NCI-H748 (cell line): ENCODE data around the gene DCHS1.
A peak's percentile ranks its signal among the peaks of the same experiment; 100 is the strongest.

ENCODE experiments used
- DNase-seq: peaks from one replicate; lab custom pipeline; 2025; ENCODE audit not compliant: unreplicated experiment; lab: John Stamatoyannopoulos, UW

Gene DCHS1

GRCh38 chr11:6615046-6615445, 40.6 kb downstream of the DCHS1 start:
- DNase-seq, result no peak

DNA sequence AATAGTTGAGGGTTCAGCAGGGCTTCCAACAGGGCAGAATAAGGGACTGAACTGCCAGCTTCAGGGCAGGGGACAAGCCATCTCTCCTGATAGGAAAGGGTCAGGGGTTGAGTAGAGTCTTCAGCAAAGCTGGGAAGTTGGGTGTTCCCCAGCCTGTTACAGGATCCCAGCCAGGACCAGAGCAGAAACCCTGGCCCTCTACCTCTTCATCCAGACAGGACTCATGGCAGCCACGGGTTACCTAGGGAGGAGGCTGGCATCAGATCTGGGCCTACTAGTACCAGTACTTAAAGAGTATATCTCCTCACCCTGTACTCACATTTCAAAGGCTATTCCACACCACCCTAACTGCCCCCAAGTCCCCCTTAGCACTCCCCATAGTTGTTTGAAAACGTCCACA, 41.2 kb downstream of the DCHS1 start:
- no peak for DNase-seq

DNA sequence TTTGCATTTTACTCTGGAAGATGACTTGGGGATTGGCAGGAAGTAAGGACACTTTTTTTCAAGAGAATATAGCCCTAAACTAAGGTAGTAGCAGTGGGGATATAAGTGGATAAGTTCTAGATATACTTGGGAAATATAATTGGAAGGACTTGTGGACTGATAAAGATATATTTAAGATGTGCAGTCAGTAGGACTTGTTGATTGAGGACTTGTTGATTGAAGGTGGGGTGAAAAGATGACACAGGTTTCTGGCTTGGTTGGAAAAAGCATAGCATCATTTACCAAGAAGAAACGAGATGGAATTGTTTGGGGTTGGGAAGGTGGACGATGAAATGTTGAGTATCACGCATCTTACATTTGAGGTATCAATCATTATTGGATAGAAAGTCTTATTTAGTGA, 42.1 kb downstream of the DCHS1 start:
- DNase-seq, result no peak

DNA sequence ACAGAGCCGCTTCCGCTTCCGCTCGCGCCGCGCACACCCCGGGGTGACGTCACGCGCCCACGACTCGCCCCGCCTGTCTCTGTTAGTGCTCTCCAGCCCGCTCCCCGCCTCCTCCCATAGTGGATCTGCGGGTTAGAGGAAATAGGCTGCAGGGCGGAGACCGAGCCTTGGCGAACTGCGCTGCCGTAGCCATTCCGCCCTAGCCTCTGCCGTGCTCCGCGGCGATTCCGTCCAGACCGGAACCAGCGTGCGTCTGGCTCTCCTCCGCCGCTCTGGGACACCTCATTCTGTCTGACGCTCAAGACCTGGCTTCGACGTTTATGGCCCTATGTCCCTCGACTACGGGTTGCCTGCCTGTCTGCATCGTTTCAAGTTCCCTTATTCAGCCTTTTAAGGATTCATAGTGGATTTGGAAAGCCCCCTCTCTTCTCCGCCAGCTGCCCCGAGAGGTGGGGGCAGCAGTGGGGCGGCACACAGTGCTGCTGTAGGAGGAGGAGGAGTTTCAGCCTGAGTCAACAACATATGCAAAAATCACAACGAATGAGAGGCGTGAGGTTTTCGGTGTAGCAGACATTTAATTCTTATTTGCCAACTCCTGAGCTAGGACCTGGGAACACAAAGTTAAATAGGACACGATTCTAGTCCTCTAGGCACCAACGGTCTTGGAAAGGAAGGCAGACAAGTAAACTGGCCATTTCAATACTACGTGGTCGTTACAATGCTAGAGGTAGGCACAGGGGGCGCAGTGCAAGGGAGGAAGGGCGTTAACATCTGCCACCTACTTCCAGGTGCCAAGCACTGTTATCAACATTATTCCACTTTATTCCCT, 43.2 kb downstream of the DCHS1 start, which contains the start of gene TAF10:
Gene TAF10, minus strand, starts transcription at position 4 of the 829 bp plus-strand sequence. CDS start 27 bp downstream, outside the sequence.
- peak; percentile 97 for DNase-seq

DNA sequence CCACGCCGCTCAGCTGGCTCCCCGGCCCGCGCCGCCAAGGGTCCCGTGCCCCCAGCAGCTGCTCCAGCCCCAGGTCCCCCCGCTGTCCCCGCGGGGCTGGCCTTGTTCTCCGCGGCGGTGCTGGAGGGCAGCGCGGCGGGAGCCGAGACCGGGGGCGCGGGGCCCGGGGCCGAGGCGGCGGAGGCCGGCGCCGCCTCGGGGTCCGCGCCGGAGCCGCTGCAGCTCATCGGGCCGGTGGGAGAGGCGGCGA, 43.7 kb downstream of the DCHS1 start:
- no peak for DNase-seq

DNA sequence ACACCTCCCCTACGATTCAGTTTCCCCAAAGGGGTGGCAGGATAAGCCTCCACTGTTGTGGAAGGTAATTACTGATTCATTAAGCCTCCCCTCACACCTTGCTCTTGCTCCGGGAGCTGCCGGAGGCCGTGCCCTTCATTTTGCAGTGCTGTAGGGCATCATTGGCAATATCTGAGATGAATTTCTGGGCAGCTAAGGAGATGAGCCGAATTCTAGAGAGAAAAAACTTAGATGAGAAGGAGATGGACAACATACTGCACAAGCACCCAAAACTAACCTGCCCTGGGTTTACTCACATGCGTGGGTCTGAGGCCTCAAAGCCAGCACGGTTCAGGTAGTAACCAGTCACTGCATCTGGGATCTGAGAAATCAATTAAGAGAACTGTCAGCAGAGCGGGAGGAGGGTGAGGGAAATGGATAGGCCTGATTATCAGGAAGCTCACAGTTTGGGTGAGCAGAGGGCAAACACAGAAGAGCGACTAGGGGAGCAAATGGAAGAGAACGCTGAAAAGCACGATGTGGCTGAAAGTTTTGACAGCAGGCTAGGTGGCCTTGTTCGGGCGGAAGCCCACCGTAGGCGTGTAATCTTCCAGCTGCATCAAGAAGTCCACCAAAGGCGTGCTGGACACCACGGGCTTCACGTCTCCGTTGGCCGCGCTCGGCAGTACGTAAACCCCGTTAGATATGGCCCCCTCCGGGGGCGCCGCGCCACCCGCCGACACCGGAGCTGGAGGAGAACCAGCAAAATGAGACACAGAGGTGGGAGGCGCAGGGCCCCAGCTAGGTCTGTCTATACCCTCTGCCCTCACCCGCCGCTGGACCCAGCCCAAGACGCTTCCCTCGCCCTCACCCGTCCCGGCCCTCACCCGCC, 44.3 kb downstream of the DCHS1 start:
- DNase-seq, result peak; percentile 35

DNA sequence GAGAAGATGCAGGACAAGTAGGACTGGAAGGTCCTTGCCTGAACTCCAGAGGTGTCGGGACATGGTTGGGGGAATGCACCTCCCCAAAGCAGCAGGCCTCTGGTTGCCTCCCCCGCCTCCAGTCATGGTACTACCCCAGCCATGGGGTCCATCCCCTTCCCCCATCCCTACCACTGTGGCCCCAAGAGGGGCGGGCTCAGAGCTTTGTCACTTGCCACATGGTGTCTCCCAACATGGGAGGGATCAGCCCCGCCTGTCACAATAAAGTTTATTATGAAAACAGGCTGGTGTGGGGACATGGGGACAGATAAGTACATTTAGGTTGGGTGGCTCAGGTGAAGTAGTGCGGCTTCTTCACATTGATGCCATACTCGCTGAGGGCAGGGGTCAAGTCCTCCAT, 45.0 kb downstream of the DCHS1 start:
- no peak for DNase-seq

DNA sequence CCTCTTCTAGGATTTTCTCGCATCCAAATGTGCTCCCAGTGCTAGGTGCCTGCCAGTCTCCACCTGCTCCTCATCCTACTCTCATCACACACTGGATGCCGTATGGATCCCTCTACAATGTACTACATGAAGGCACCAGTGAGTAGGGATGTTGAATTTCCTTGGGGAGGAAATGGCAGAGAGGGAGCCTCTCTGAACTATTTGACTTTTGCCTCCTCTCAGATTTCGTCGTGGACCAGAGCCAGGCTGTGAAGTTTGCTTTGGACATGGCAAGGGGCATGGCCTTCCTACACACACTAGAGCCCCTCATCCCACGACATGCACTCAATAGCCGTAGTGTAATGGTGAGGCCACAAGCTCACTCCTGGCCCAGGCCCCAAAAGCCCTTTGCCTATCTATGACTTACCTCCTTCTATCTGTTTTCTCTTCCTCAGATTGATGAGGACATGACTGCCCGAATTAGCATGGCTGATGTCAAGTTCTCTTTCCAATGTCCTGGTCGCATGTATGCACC, 46.0 kb downstream of the DCHS1 start:
- DNase-seq, result no peak

DNA sequence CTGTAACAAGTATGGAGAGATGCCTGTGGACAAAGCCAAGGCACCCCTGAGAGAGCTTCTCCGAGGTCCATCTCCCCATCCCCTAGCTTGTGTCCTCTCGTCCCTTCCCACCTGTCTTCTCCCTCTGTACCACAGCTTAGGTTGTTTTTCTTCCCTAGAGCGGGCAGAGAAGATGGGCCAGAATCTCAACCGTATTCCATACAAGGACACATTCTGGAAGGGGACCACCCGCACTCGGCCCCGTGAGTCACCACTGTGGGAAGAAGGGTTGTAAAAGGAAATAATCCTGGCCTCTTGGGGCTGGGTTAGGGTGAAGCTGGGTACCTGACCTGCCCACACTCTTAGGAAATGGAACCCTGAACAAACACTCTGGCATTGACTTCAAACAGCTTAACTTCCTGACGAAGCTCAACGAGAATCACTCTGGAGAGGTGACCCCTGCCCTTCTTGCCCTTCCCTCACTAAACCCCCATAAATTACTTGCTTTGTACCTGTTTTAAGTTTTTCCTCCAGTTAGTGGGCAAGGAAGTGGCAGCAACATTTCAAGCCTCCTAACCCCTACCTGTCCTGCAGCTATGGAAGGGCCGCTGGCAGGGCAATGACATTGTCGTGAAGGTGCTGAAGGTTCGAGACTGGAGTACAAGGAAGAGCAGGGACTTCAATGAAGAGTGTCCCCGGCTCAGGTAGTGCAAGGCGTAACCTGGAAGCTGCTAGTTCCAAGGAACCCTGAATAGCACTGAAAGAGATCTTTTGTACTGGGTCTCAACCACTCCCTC, 46.7 kb downstream of the DCHS1 start:
- no peak for DNase-seq

- DNase-seq, result no peak
Measured at GRCh38 chr11:6608011-6608410, 47.6 kb downstream of the DCHS1 start.

GRCh38 chr11:6607190-6607795, 48.3 kb downstream of the DCHS1 start:
- no peak for DNase-seq

DNA sequence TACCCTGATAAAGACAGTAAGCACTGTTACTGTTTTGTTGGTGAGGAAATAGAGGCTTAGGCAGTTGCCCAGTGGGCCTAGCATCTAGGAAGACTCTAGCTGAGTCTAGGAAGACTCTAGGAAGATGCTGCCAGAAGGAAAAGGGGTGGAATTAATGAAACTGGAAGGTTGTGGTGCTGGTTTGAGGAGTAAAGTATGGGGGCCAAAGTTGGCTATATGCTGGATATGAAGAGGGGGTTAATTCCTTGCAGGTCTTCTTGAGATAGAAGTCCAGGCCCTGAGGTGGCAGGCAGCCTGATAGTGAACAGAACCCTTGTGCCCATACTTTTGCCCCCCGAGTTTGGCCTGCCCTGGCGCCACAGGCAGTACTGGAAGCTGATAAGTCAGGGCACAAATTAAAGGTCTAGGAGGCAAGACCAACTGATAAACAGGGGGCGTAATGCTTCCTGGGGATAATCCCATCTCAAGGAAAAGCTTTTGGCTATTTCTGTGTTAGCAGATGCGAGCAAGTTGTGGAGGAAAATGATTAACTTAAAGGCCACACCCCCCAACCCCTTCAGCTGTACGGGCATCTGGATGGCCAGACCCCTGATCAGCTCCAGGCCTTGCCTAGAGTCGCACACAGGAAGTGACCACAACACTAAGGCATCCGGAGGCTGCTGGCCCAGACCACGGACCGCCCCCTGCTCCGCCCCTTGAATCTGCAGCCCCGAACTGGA, 49.0 kb downstream of the DCHS1 start:
- peak; percentile 69 for DNase-seq

DNA sequence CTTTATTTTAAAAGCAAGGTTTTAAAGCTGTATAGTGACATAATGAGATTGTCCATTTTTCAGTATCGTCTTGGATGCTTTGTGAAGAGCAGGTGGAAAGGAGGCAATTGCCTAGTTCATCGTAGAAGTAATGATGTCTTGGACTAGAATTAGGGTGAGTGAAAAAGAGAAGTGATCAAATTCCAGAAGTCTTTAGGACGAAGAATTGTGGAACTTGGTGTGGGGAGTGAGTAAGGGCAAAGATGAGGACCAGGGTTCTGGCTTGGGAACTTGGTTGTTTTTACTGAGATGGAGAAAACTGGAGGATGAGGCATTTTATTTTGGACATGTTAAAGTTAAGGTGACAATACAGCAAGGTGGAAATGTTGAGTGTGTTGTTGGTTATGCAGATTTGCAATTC, 50.8 kb downstream of the DCHS1 start:
- no peak for DNase-seq

GRCh38 chr11:6604081-6604626, 51.5 kb downstream of the DCHS1 start:
- peak; percentile 55 for DNase-seq

GRCh38 chr11:6603287-6604080, 52.1 kb downstream of the DCHS1 start, which contains the start of the genes ILK and RRP8:
Gene ILK, plus strand, starts transcription at chr11:6603774. Its CDS starts 498 bp downstream, at chr11:6604272.
Gene RRP8, minus strand, starts transcription at chr11:6603616. Its CDS starts 114 bp downstream, at chr11:6603502.
- peak; percentile 87 for DNase-seq

DNA sequence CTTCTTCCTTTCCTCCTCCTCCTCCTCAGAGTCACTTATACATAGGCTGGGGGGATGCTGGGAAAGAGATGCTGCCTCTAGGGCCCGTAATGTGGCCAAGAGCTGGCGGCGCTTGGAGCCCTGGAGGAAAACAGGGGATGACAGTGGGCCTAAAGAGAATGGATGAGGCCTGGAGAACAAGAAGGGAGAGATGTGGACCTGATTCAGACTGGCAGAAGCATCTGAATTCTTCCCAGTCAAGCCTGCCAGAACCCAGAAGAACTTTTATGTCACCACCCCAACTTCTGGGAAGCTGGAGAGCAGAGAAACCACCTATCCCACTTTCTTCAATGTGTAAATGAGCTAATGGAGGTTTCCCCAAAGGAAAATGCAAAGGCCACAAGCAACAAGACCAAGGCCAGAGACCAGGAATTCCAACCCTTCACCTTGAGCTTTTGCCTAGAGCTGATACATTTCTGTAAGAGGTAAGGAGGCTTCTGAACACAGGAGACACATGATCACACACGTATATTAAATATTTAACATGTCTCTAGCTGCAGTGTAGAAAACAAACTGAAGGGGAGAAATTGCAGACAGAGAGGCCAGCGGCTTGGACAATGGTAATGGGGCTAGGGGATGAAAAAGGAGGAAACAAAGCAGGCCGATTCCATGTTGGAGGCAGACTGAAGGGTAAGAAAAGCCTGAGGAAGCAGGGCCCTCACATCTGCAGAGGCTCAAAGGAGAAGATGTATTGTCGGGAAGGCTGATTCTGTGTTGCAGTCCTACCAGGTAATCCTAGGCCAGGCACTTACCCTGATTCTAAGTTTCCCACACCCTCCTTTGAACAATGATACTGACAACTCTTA, 53.3 kb downstream of the DCHS1 start:
- no peak for DNase-seq

DNA sequence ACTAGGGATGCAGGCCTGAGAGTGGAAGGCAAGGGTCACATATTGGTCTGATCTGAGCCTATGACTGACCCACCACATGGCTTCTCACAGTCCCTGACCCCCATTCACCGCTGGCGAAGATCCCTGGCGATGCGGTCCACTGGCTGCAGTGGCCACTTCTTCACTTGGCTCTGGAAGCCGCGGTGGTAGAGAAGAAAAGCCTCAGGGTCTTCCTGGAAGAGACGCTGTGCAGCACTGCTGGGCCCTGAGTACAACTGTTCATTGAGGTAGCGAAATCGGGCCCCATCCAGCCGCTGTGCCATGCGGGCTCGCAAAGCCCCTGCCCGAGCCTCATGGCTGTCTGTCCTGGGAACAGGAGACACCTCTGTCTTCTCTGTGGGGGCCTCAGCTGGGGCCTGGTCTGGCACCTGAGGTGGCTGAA, 54.6 kb downstream of the DCHS1 start:
- no peak for DNase-seq

DNA sequence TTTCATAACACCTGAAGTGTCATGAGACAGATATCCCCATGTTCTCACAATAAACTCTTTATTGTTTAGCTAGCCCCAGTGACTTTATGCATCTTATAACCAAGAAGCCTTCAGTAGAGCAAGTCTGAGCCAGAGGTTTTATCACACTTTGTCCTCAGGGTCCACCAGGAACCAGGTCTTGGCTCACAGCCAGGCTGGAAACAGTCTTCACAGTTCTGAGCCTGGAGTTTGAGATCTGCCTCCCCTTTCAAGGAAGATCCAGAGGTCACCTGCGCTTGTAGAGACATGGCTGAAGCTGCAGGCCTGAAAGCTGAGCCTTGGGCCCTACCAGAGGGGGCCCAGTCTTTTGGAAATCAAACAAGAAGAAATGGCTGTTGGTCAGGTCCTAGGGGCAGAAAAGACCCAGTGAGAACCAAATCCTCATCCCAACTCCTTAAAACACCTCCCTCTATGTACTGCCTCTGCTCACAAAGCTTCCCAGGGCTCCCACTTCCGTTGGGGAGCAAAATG, 55.7 kb downstream of the DCHS1 start:
- no peak for DNase-seq
